K562 (cell line): ENCODE results near the gene KCNAB1. TPM values are rescaled to one million over a fixed set of nuclear protein-coding genes. Genes with fewer than 3 reads are reported as not detected.

Source experiments
- ATAC-seq: fragments of 200-7000 bp; cut with Tn5 transposase; 3 replicates; pipeline ENCODE4 v1.9.1; 2020; ENCODE audit warnings: moderate library complexity
- BruUV-seq: library from RNA; stranded (reverse); fragments of 400-500 nt; replicated peaks from 2 replicates; lab custom pipeline; 2021; lab: Mats Ljungman, UMichigan
- CTCF ChIA-PET: fragments of 300-600 bp; formaldehyde crosslinking; extraction: SDS; loops from one replicate; lab custom pipeline; 2021; ENCODE audit warnings: low intra/inter-chr PET ratio; lab: Yijun Ruan, JAX
- POLR2A ChIA-PET: fragments of 300-600, 350-650 bp; sonication (Branson Sonifier 250); formaldehyde crosslinking; extraction: SDS; loops from one replicate; lab custom pipeline; 2021; ENCODE audit warnings: antibody characterized with exemption, inconsistent platforms; lab: Yijun Ruan, JAX
- DNase-seq, 4 experiments: peaks; one replicate each; pipeline versions ENCODE4 v3.0.0 to v3.0.0-alpha.2; 2011 to 2018; ENCODE audit warnings: low spot score in 3 of 4, mixed read lengths in 3 of 4; ENCODE audit errors: extremely low read depth in 1 of 4
- FAIRE-seq: peaks from 2 replicates; lab custom pipeline; 2011; peaks lifted over from hg19 to GRCh38; lab: Jason Lieb, UNC
- H2AFZ ChIP-seq: 2 replicates; pipeline ENCODE4 v1.6.0; 2011; ENCODE audit warnings: low read depth, low read length, control low read depth, inconsistent platforms
- H3K27ac ChIP-seq: fragments of 200-600 bp; 3 replicates; pipeline ENCODE4 v1.8.0; 2011; ENCODE audit warnings: low read depth, mild to moderate bottlenecking, control low read depth, inconsistent platforms, low read length, moderate library complexity, mixed read lengths; ENCODE audit errors: extremely low read depth
- H3K27me3 ChIP-seq, 2 experiments: fragments of 300-600 bp in 1 of 2; 2 replicates in 1 of 2; 3 replicates in 1 of 2; pipeline versions ENCODE4 v1.6.0 to v1.8.0; 2011; ENCODE audit warnings: inconsistent platforms in 2 of 2, low read length in 2 of 2, mild to moderate bottlenecking in 1 of 2, mixed read lengths in 1 of 2, moderate library complexity in 1 of 2; ENCODE audit not compliant: control insufficient read depth in 2 of 2, insufficient read depth in 2 of 2
- H3K36me3 ChIP-seq: fragments of 300-600 bp; 3 replicates; pipeline ENCODE4 v1.8.0; 2011; ENCODE audit warnings: mild to moderate bottlenecking, low read length, inconsistent platforms; ENCODE audit not compliant: control insufficient read depth, insufficient read depth
- H3K4me1 ChIP-seq, 2 experiments: fragments of 200-600 bp in 1 of 2; replicated peaks in 1 of 2; 2 replicates in 1 of 2; 3 replicates in 1 of 2; pipeline versions ENCODE4 v1.5.1 to v1.8.0; 2011; ENCODE audit warnings: inconsistent platforms in 2 of 2, low read length in 2 of 2, mild to moderate bottlenecking in 1 of 2, mixed read lengths in 1 of 2, moderate library complexity in 1 of 2; ENCODE audit not compliant: control insufficient read depth in 2 of 2, insufficient read depth in 2 of 2
- H3K4me2 ChIP-seq: 2 replicates; pipeline ENCODE4 v1.6.1; 2011; ENCODE audit warnings: low read length, control low read depth, inconsistent platforms, mixed read lengths; ENCODE audit not compliant: insufficient read depth
- H3K4me3 ChIP-seq: fragments of 200-600 bp; sonication (generic), shearing (Covaris generic); 2 replicates; pipeline ENCODE4 v1.5.1; 2016; ENCODE audit warnings: control low read depth, inconsistent platforms
- H3K79me2 ChIP-seq: fragments of 200-600 bp; 3 replicates; pipeline ENCODE4 v1.8.0; 2011; ENCODE audit warnings: low read length, inconsistent platforms; ENCODE audit not compliant: control insufficient read depth, insufficient read depth
- H3K9ac ChIP-seq, 2 experiments: 2 replicates each; pipeline versions ENCODE4 v1.6.0 to v1.6.1; 2011; ENCODE audit warnings: low read depth in 2 of 2, low read length in 2 of 2, control low read depth in 1 of 2, inconsistent platforms in 1 of 2, mild to moderate bottlenecking in 1 of 2, mixed read lengths in 1 of 2; ENCODE audit not compliant: insufficient read depth in 1 of 2
- H3K9me1 ChIP-seq: one replicate; pipeline ENCODE4 v1.6.0; 2011; ENCODE audit warnings: inconsistent platforms, mild to moderate bottlenecking, low read length, moderate library complexity; ENCODE audit not compliant: control insufficient read depth, insufficient read depth
- H3K9me3 ChIP-seq: replicated peaks from 2 replicates; pipeline ENCODE4 v1.5.1; 2011; ENCODE audit warnings: low read depth, low read length, inconsistent platforms; ENCODE audit not compliant: control insufficient read depth, insufficient read depth
- H4K20me1 ChIP-seq: replicated peaks from 2 replicates; pipeline ENCODE4 v1.6.1; 2011; ENCODE audit warnings: low read length, inconsistent platforms, mixed read lengths; ENCODE audit not compliant: control insufficient read depth, insufficient read depth
- CBX8 ChIP-seq: fragments of 200-600 bp; sonication (generic); IDR thresholded peaks from 2 replicates; pipeline ENCODE4 v1.6.1; 2012; ENCODE audit warnings: borderline replicate concordance, mixed run types, low read depth, mild to moderate bottlenecking, moderate library complexity, mixed read lengths, low read length, control low read depth, inconsistent platforms; ENCODE audit not compliant: poor library complexity, severe bottlenecking; ENCODE audit errors: extremely low read depth
- CREB5 ChIP-seq: fragments of 250-450 bp; sonication (Bioruptor Pico); IDR thresholded peaks from 2 replicates; pipeline ENCODE4 v1.5.0; 2020; ENCODE audit warnings: mild to moderate bottlenecking
- ILF3 ChIP-seq: fragments of 450-650 bp; IDR thresholded peaks from 2 replicates; pipeline ENCODE4 v1.6.1; 2018; ENCODE audit warnings: antibody characterized with exemption, mild to moderate bottlenecking, moderate library complexity, borderline replicate concordance
- RBM25 ChIP-seq: fragments of 200-400 bp; formaldehyde crosslinking; IDR thresholded peaks from 2 replicates; pipeline ENCODE4 v1.6.1; 2018; ENCODE audit warnings: low read length, low read depth, moderate library complexity; ENCODE audit not compliant: severe bottlenecking
- SMAD3 ChIP-seq: fragments of 450-650 bp; formaldehyde crosslinking; conservative IDR thresholded peaks from 2 replicates; pipeline ENCODE4 v1.4.0; 2020; ENCODE audit warnings: mild to moderate bottlenecking
- ZNF140 ChIP-seq: fragments of 250-450 bp; sonication (Bioruptor Pico); IDR thresholded peaks from 2 replicates; pipeline ENCODE4 v1.8.0; 2021; ENCODE audit warnings: moderate library complexity, mild to moderate bottlenecking, inconsistent platforms
- ZNF280B ChIP-seq: fragments of 250-450 bp; sonication (Bioruptor Pico); IDR thresholded peaks from 2 replicates; pipeline ENCODE4 v1.5.1; 2021; ENCODE audit warnings: mild to moderate bottlenecking
- WGBS: fragments of 100-300 bp; shearing (Covaris generic); methylation state at CpG from one replicate; pipeline ENCODE4 v1.1.6; 2016; ENCODE audit warnings: low coverage, mixed read lengths; ENCODE audit not compliant: insufficient coverage; ENCODE audit errors: missing lambda C conversion rate; 5-methylcytosine and 5-hydroxymethylcytosine counted together
- in situ Hi-C: fragments of 300-500 bp; cut with MboI; formaldehyde crosslinking; loops from 4 replicates; pipeline ENCODE4 v1.15.0; 2018; ENCODE audit warnings: inconsistent platforms, mixed read lengths
- intact Hi-C: fragments of 100-400 bp; cut with micrococcal nuclease; formaldehyde crosslinking; loops from 2 replicates; pipeline ENCODE4 v1.14.2; 2022
- polyA plus RNA-seq, 8 experiments: library from polyadenylated mRNA; depleted of rRNA in 4 of 8; stranded (reverse) in 5 of 8; unstranded in 3 of 8; fragments of >200 nt; fragmentation: Nextera tagmentation in 2 of 8; fragmentation: Illumina TruSeq in 1 of 8; extraction: Ambion mirVana in 2 of 8; extraction: Trizol in 1 of 8; gene quantifications; 2 replicates each; pipeline versions ENCODE4 v1.2.1 to v1.2.3, GENCODE V29; 2011 to 2014; ENCODE audit warnings: inconsistent platforms in 1 of 8, missing spikeins in 1 of 8
- total RNA-seq, 7 experiments: library from RNA; depleted of rRNA in 6 of 7; stranded (reverse); fragments of >200 nt in 6 of 7; fragmentation: Illumina TruSeq in 2 of 7; extraction: Trizol in 2 of 7; gene quantifications; 2 replicates each; pipeline versions ENCODE4 v1.2.1 to v1.2.3, GENCODE V29; 2011 to 2021; ENCODE audit warnings: low replicate concordance in 1 of 7
- TF ChIP-seq, protein P1 (sequence below): fragments of 250-450 bp; sonication (Bioruptor Pico); IDR thresholded peaks from 2 replicates; pipeline ENCODE4 v1.8.0; 2022; ENCODE audit warnings: inconsistent platforms, mild to moderate bottlenecking, moderate library complexity, borderline replicate concordance

The KCNAB1 gene
- total and polyA plus RNA-seq, 9 of the 15 experiments (the other 6 are each of a cell fraction or from before 2014, with no cell fraction given), result 0.14 to 1.2 (median 0.51) TPM

GRCh38 chr3:156290924-156291271 is 170.5 kb downstream of the KCNAB1 start:
- 1% methylated on average over 11 of the region's 11 CpGs for WGBS
- no peaks in the 10 kb centered on the region for H4K20me1 ChIP-seq
- H3K79me2 ChIP-seq, result no peaks in the 10 kb centered on the region
- no peak overlapping the region for H3K4me2 ChIP-seq
- H3K9me3 ChIP-seq, result no peaks in the 10 kb centered on the region
- intact Hi-C loops, result no loop called here
- FAIRE-seq, result no peak
- ChIA-PET CTCF (no interaction called here), POLR2A (no interaction called here)
- H2AFZ ChIP-seq, result no peak overlapping the region
- H3K27ac ChIP-seq, result no peak overlapping the region
- no peaks in the 10 kb centered on the region for H3K36me3 ChIP-seq
- H3K4me1 ChIP-seq, result 0 out of 5 replicates have a peak, but pooled peaks cover 0 to 4% of the 10 kb centered on the region in 2 experiments
- ATAC-seq, result no peak
- TF ChIP-seq CBX8, result no peak
- TF ChIP-seq, protein P1, sequence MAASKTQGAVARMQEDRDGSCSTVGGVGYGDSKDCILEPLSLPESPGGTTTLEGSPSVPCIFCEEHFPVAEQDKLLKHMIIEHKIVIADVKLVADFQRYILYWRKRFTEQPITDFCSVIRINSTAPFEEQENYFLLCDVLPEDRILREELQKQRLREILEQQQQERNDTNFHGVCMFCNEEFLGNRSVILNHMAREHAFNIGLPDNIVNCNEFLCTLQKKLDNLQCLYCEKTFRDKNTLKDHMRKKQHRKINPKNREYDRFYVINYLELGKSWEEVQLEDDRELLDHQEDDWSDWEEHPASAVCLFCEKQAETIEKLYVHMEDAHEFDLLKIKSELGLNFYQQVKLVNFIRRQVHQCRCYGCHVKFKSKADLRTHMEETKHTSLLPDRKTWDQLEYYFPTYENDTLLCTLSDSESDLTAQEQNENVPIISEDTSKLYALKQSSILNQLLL, result no peak
- no peak for TF ChIP-seq ZNF140
- TF ChIP-seq CREB5 (CRISPR knock-in tag), result no peak
- no peak for TF ChIP-seq ILF3
- no peak for TF ChIP-seq RBM25
- TF ChIP-seq ZNF280B, result no peak
- TF ChIP-seq SMAD3 (CRISPR knock-in tag), result no peak
- no peak for DNase-seq
- H3K4me3 ChIP-seq, result no peak overlapping the region
- H3K9ac ChIP-seq, result no peak overlapping the region
- in situ Hi-C loops, result no loop called here
- no TSS peak for BruUV-seq
- peaks cover 23% of the 10 kb centered on the region in 2 experiments for H3K27me3 ChIP-seq
- H3K9me1 ChIP-seq, result no peaks in the 10 kb centered on the region
